ENCODE data around the gene GALNT18. TPM values are rescaled to one million over a fixed set of nuclear protein-coding genes. Genes with fewer than 3 reads are reported as not detected.

Gene GALNT18
- total and polyA plus RNA-seq, 8 donors = 2.0 to 8.9 (median 4.7) TPM

GRCh38 chr11:11667056-11667455, 45.3 kb upstream of the GALNT18 start:
- no peak for TF ChIP-seq CTCF (IDR thresholded peaks at IDR 0.05)
- ATAC-seq (no peak), DNase-seq (no peak), FAIRE-seq (no peak)
- intact Hi-C loops (cut with DNase I) = no loop called here
- whole genome bisulfite sequencing, 2 donors = 60 to 71% methylated on average over 3 of the region's 3 CpGs
- Histone ChIP-seq H3K27me3 (no peaks in the 10 kb centered on the region), H3K27ac (no peak overlapping the region), H3K4me1 (no peaks in the 10 kb centered on the region), H3K4me3 (no peak overlapping the region), H3K9me3 (no peaks in the 10 kb centered on the region), H3K36me3 (no peaks in the 10 kb centered on the region)

DNA sequence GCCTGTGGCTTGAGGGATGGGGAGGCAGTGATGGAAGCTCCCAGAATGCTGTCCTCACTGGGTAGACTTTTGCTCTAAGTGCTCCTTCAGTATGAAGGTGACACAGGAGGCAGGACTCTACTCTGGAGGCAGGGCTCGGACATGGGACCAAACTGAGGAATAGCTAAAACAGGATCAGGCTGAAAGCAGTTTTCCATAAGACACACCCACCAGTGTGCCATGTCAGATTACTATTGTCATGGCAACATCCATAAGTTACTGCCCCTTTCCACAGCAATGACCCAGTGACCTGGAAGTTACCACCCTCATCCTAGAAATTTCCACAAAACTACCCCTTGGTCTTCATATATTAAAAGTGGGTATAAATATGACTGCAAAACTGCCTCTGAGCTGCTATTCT, 43.6 kb upstream of the GALNT18 start:
- TF ChIP-seq CTCF (IDR thresholded peaks at IDR 0.05) = no peak
- Histone ChIP-seq H3K9me3 (no peaks in the 10 kb centered on the region), H3K4me1 (no peaks in the 10 kb centered on the region), H3K4me3 (no peak overlapping the region), H3K27ac (no peak overlapping the region), H3K36me3 (no peaks in the 10 kb centered on the region), H3K27me3 (no peaks in the 10 kb centered on the region)
- FAIRE-seq (no peak), DNase-seq (no peak), ATAC-seq (no peak)
- intact Hi-C loops (cut with DNase I) = no loop called here
- 36 to 73% methylated on average over 1 of the region's 1 CpG for WGBS, 2 donors

- Histone ChIP-seq H3K27ac (no peak overlapping the region), H3K4me3 (no peak overlapping the region), H3K36me3 (no peaks in the 10 kb centered on the region), H3K4me1 (no peaks in the 10 kb centered on the region), H3K9me3 (no peaks in the 10 kb centered on the region), H3K27me3 (no peaks in the 10 kb centered on the region)
- WGBS, 2 donors = 53 to 61% methylated on average over 4 of the region's 4 CpGs
- intact Hi-C loops (cut with DNase I) = no loop called here
- ATAC-seq (no peak), DNase-seq (no peak), FAIRE-seq (no peak)
- TF ChIP-seq CTCF (IDR thresholded peaks at IDR 0.05) = no peak
Measured at GRCh38 chr11:11663907-11664306, 42.1 kb upstream of the GALNT18 start.

- no peak for DNase-seq
- Histone ChIP-seq H3K36me3 (no peaks in the 10 kb centered on the region), H3K4me1 (no peaks in the 10 kb centered on the region), H3K9me3 (no peaks in the 10 kb centered on the region), H3K27me3 (no peaks in the 10 kb centered on the region), H3K27ac (no peak overlapping the region), H3K4me3 (no peak overlapping the region)
- no peak for ATAC-seq
- no peak for FAIRE-seq
- 75 to 78% methylated on average over 2 of the region's 2 CpGs for WGBS, 2 donors
- intact Hi-C loops (cut with DNase I) = no loop called here
- TF ChIP-seq CTCF (IDR thresholded peaks at IDR 0.05) = no peak
Measured at GRCh38 chr11:11662578-11662977, 40.8 kb upstream of the GALNT18 start.

- intact Hi-C loops (cut with DNase I) = no loop called here
- Histone ChIP-seq H3K27me3 (no peaks in the 10 kb centered on the region), H3K4me3 (no peak overlapping the region), H3K27ac (no peak overlapping the region), H3K9me3 (no peaks in the 10 kb centered on the region), H3K36me3 (no peaks in the 10 kb centered on the region), H3K4me1 (no peaks in the 10 kb centered on the region)
- 82% methylated on average over 9 of the region's 9 CpGs for whole genome bisulfite sequencing, 2 donors
- ATAC-seq = peak in 1 of 4 donors; percentile 50
- no peak for DNase-seq
- TF ChIP-seq CTCF (IDR thresholded peaks at IDR 0.05) = no peak
- no peak for FAIRE-seq
Measured at GRCh38 chr11:11661326-11662040, 39.7 kb upstream of the GALNT18 start.

Data from pancreas (tissue), 10 donors.